Measurements from ENCODE around the gene TGM3. TPM values are rescaled to one million over a fixed set of nuclear protein-coding genes. Genes with fewer than 3 reads are reported as not detected.

Gene TGM3
- total and polyA plus RNA-seq, 4 experiments from 2014 or later = not detected

- DNase-seq = no peak
- intact Hi-C loops (cut with micrococcal nuclease) = no loop called here
- Mint-ChIP-seq H3K27me3 (peaks cover 3 to 9% of the 10 kb centered on the region in 2 donors), H3K4me3 (no peak overlapping the region), H3K9me3 (no peaks in the 10 kb centered on the region), H3K4me1 (no peaks in the 10 kb centered on the region), H3K36me3 (no peaks in the 10 kb centered on the region), H3K27ac (no peak overlapping the region)
- no peaks in the 10 kb centered on the region for H3K36me3 ChIP-seq (ENCODE audit: insufficient read depth, low read length)
- no peak overlapping the region for H3K4me3 ChIP-seq (ENCODE audit: low read length in 2 of 2)
- H3K27ac ChIP-seq (ENCODE audit: low read depth, low read length) = no peak overlapping the region
- H3K4me1 ChIP-seq (ENCODE audit: insufficient read depth, low read length) = no peaks in the 10 kb centered on the region
- no peaks in the 10 kb centered on the region for H3K9me3 ChIP-seq (ENCODE audit: control insufficient read depth in 1 of 2, low read length in 2 of 2)
- ChIA-PET POLR2A (ENCODE audit: partially characterized antibody) (no interaction called here), CTCF (ENCODE audit: partially characterized antibody) (no interaction called here)
- H3K27me3 ChIP-seq (ENCODE audit: insufficient read depth, low read length) = no peaks in the 10 kb centered on the region
Observed at GRCh38 chr20:2305479-2305878, 9.7 kb downstream of the TGM3 start.

- intact Hi-C loops (cut with micrococcal nuclease) = no loop called here
- H3K27me3 Mint-ChIP-seq = peaks cover 3 to 6% of the 10 kb centered on the region in 2 donors
- CTCF ChIA-PET (ENCODE audit: partially characterized antibody) = no interaction called here
Observed at GRCh38 chr20:2305946-2306345, 10.1 kb downstream of the TGM3 start.

GRCh38 chr20:2307136-2307535 is 11.3 kb downstream of the TGM3 start:
- Histone ChIP-seq H3K4me3 (ENCODE audit: low read length in 2 of 2) (no peak overlapping the region), H3K27ac (ENCODE audit: low read depth, low read length) (no peak overlapping the region), H3K4me1 (ENCODE audit: insufficient read depth, low read length) (no peaks in the 10 kb centered on the region), H3K27me3 (ENCODE audit: insufficient read depth, low read length) (no peaks in the 10 kb centered on the region), H3K36me3 (ENCODE audit: insufficient read depth, low read length) (no peaks in the 10 kb centered on the region), H3K9me3 (ENCODE audit: control insufficient read depth in 1 of 2, low read length in 2 of 2) (no peaks in the 10 kb centered on the region)
- peaks cover 3 to 9% of the 10 kb centered on the region in 2 donors for H3K27me3 Mint-ChIP-seq
- no peaks in the 10 kb centered on the region for H3K36me3 Mint-ChIP-seq
- no peak overlapping the region for H3K27ac Mint-ChIP-seq
- intact Hi-C loops (cut with micrococcal nuclease) = no loop called here
- DNase-seq = no peak
- no peak overlapping the region for H3K4me3 Mint-ChIP-seq
- H3K4me1 Mint-ChIP-seq = no peaks in the 10 kb centered on the region
- CTCF ChIA-PET (ENCODE audit: partially characterized antibody) = no interaction called here
- H3K9me3 Mint-ChIP-seq = no peaks in the 10 kb centered on the region
- POLR2A ChIA-PET (ENCODE audit: partially characterized antibody) = no interaction called here

More at GRCh38 chr20:2305946-2306345, 10.1 kb downstream of the TGM3 start:
- no peak for DNase-seq
- Mint-ChIP-seq H3K4me3 (no peak overlapping the region), H3K4me1 (no peaks in the 10 kb centered on the region), H3K27ac (no peak overlapping the region), H3K9me3 (no peaks in the 10 kb centered on the region), H3K36me3 (no peaks in the 10 kb centered on the region)
- H3K27me3 ChIP-seq (ENCODE audit: insufficient read depth, low read length) = no peaks in the 10 kb centered on the region
- no peaks in the 10 kb centered on the region for H3K36me3 ChIP-seq (ENCODE audit: insufficient read depth, low read length)
- POLR2A ChIA-PET (ENCODE audit: partially characterized antibody) = no interaction called here
- H3K27ac ChIP-seq (ENCODE audit: low read depth, low read length) = no peak overlapping the region
- H3K4me3 ChIP-seq (ENCODE audit: low read length in 2 of 2) = no peak overlapping the region
- no peaks in the 10 kb centered on the region for H3K4me1 ChIP-seq (ENCODE audit: insufficient read depth, low read length)
- no peaks in the 10 kb centered on the region for H3K9me3 ChIP-seq (ENCODE audit: control insufficient read depth in 1 of 2, low read length in 2 of 2)

- Mint-ChIP-seq H3K27ac (peak overlapping the region in 2 of 7 donors; percentile 25 to 41), H3K9me3 (no peaks in the 10 kb centered on the region), H3K36me3 (no peaks in the 10 kb centered on the region), H3K4me1 (no peaks in the 10 kb centered on the region), H3K27me3 (peaks cover 3 to 7% of the 10 kb centered on the region in 2 donors), H3K4me3 (no peak overlapping the region)
- intact Hi-C loops (cut with micrococcal nuclease) = no loop called here
- Histone ChIP-seq H3K9me3 (ENCODE audit: control insufficient read depth in 1 of 2, low read length in 2 of 2) (no peaks in the 10 kb centered on the region), H3K4me3 (ENCODE audit: low read length in 2 of 2) (no peak overlapping the region), H3K36me3 (ENCODE audit: insufficient read depth, low read length) (no peaks in the 10 kb centered on the region), H3K27me3 (ENCODE audit: insufficient read depth, low read length) (no peaks in the 10 kb centered on the region), H3K4me1 (ENCODE audit: insufficient read depth, low read length) (no peaks in the 10 kb centered on the region), H3K27ac (ENCODE audit: low read depth, low read length) (no peak overlapping the region)
- ChIA-PET CTCF (ENCODE audit: partially characterized antibody) (no interaction called here), POLR2A (ENCODE audit: partially characterized antibody) (no interaction called here)
- DNase-seq = no peak
Observed at GRCh38 chr20:2311329-2311728, 15.5 kb downstream of the TGM3 start.

- no peak for DNase-seq
- H3K27ac ChIP-seq (ENCODE audit: low read depth, low read length) = no peak overlapping the region
- no peak overlapping the region for H3K4me3 Mint-ChIP-seq
- H3K4me3 ChIP-seq (ENCODE audit: low read length in 2 of 2) = no peak overlapping the region
- H3K36me3 ChIP-seq (ENCODE audit: insufficient read depth, low read length) = no peaks in the 10 kb centered on the region
- H3K27ac Mint-ChIP-seq = no peak overlapping the region
- H3K4me1 ChIP-seq (ENCODE audit: insufficient read depth, low read length) = no peaks in the 10 kb centered on the region
- POLR2A ChIA-PET (ENCODE audit: partially characterized antibody) = no interaction called here
- no peaks in the 10 kb centered on the region for H3K36me3 Mint-ChIP-seq
- peaks cover 1 to 3% of the 10 kb centered on the region in 2 donors for H3K27me3 Mint-ChIP-seq
- no peaks in the 10 kb centered on the region for H3K27me3 ChIP-seq (ENCODE audit: insufficient read depth, low read length)
- intact Hi-C loops (cut with micrococcal nuclease) = no loop called here
- H3K4me1 Mint-ChIP-seq = no peaks in the 10 kb centered on the region
- H3K9me3 Mint-ChIP-seq = peaks cover 0 to 5% (median 0%) of the 10 kb centered on the region in 8 donors
- CTCF ChIA-PET (ENCODE audit: partially characterized antibody) = no interaction called here
- no peaks in the 10 kb centered on the region for H3K9me3 ChIP-seq (ENCODE audit: control insufficient read depth in 1 of 2, low read length in 2 of 2)
Observed at GRCh38 chr20:2312876-2313275, 17.1 kb downstream of the TGM3 start.

- Mint-ChIP-seq H3K9me3 (peaks cover 0 to 5% (median 0%) of the 10 kb centered on the region in 8 donors), H3K27ac (no peak overlapping the region), H3K4me3 (no peak overlapping the region), H3K4me1 (no peaks in the 10 kb centered on the region), H3K27me3 (peaks cover 1 to 3% of the 10 kb centered on the region in 2 donors), H3K36me3 (no peaks in the 10 kb centered on the region)
- no peak overlapping the region for H3K27ac ChIP-seq (ENCODE audit: low read depth, low read length)
- POLR2A ChIA-PET (ENCODE audit: partially characterized antibody) = no interaction called here
- intact Hi-C loops (cut with micrococcal nuclease) = no loop called here
- CTCF ChIA-PET (ENCODE audit: partially characterized antibody) = no interaction called here
- H3K4me3 ChIP-seq (ENCODE audit: low read length in 2 of 2) = no peak overlapping the region
- no peaks in the 10 kb centered on the region for H3K36me3 ChIP-seq (ENCODE audit: insufficient read depth, low read length)
- H3K9me3 ChIP-seq (ENCODE audit: control insufficient read depth in 1 of 2, low read length in 2 of 2) = no peaks in the 10 kb centered on the region
- no peaks in the 10 kb centered on the region for H3K27me3 ChIP-seq (ENCODE audit: insufficient read depth, low read length)
- DNase-seq = no peak
- no peaks in the 10 kb centered on the region for H3K4me1 ChIP-seq (ENCODE audit: insufficient read depth, low read length)
Observed at GRCh38 chr20:2313316-2313715, 17.5 kb downstream of the TGM3 start.

- H3K4me3 Mint-ChIP-seq = no peak overlapping the region
- H3K4me1 ChIP-seq (ENCODE audit: insufficient read depth, low read length) = no peaks in the 10 kb centered on the region
- DNase-seq = no peak
- no peaks in the 10 kb centered on the region for H3K36me3 Mint-ChIP-seq
- no peaks in the 10 kb centered on the region for H3K27me3 ChIP-seq (ENCODE audit: insufficient read depth, low read length)
- no peaks in the 10 kb centered on the region for H3K9me3 ChIP-seq (ENCODE audit: control insufficient read depth in 1 of 2, low read length in 2 of 2)
- H3K27me3 Mint-ChIP-seq = peaks cover 1 to 3% of the 10 kb centered on the region in 2 donors
- no peaks in the 10 kb centered on the region for H3K36me3 ChIP-seq (ENCODE audit: insufficient read depth, low read length)
- H3K9me3 Mint-ChIP-seq = peaks cover 0 to 14% (median 8%) of the 10 kb centered on the region in 8 donors
- CTCF ChIA-PET (ENCODE audit: partially characterized antibody) = no interaction called here
- H3K27ac Mint-ChIP-seq = no peak overlapping the region
- no peak overlapping the region for H3K27ac ChIP-seq (ENCODE audit: low read depth, low read length)
- intact Hi-C loops (cut with micrococcal nuclease) = no loop called here
- no peaks in the 10 kb centered on the region for H3K4me1 Mint-ChIP-seq
- POLR2A ChIA-PET (ENCODE audit: partially characterized antibody) = no interaction called here
- H3K4me3 ChIP-seq (ENCODE audit: low read length in 2 of 2) = no peak overlapping the region
Observed at GRCh38 chr20:2314759-2315439, 19.1 kb downstream of the TGM3 start.

GRCh38 chr20:2315440-2315778 is 19.6 kb downstream of the TGM3 start:
- H3K27ac ChIP-seq (ENCODE audit: low read depth, low read length) = no peak overlapping the region
- H3K27me3 Mint-ChIP-seq = peaks cover 1 to 3% of the 10 kb centered on the region in 2 donors

More at GRCh38 chr20:2315440-2315778, 19.6 kb downstream of the TGM3 start:
- H3K4me3 Mint-ChIP-seq = no peak overlapping the region
- no peaks in the 10 kb centered on the region for H3K27me3 ChIP-seq (ENCODE audit: insufficient read depth, low read length)
- no peak for DNase-seq
- H3K36me3 Mint-ChIP-seq = no peaks in the 10 kb centered on the region
- no peak overlapping the region for H3K4me3 ChIP-seq (ENCODE audit: low read length in 2 of 2)
- POLR2A ChIA-PET (ENCODE audit: partially characterized antibody) = no interaction called here
- H3K4me1 ChIP-seq (ENCODE audit: insufficient read depth, low read length) = no peaks in the 10 kb centered on the region
- intact Hi-C loops (cut with micrococcal nuclease) = no loop called here
- H3K27ac Mint-ChIP-seq = no peak overlapping the region
- peaks cover 0 to 14% (median 8%) of the 10 kb centered on the region in 8 donors for H3K9me3 Mint-ChIP-seq
- no peaks in the 10 kb centered on the region for H3K4me1 Mint-ChIP-seq
- CTCF ChIA-PET (ENCODE audit: partially characterized antibody) = no interaction called here
- no peaks in the 10 kb centered on the region for H3K9me3 ChIP-seq (ENCODE audit: control insufficient read depth in 1 of 2, low read length in 2 of 2)
- no peaks in the 10 kb centered on the region for H3K36me3 ChIP-seq (ENCODE audit: insufficient read depth, low read length)
